Activated naive CD8-positive, alpha-beta T cell treated with anti-CD3 and anti-CD28 coated beads, Interleukin-2, amount 50 U/mL, for 24 hours (primary cell): ENCODE results near the gene C2CD3.
A peak's percentile ranks its signal among the peaks of the same experiment; 100 is the strongest.

Experiments used
- ATAC-seq: fragments of 150-1000 bp; cut with Tn5 transposase; one replicate; pipeline ENCODE4 v1.10.0; 2021
- DNase-seq: peaks from one replicate; pipeline ENCODE4 v3.0.0; 2021
- H3K27ac Mint-ChIP-seq: one replicate; pipeline ENCODE4 v1.8.0; 2021; ENCODE audit warnings: mild to moderate bottlenecking, mixed read lengths
- H3K27me3 Mint-ChIP-seq: one replicate; pipeline ENCODE4 v1.8.0; 2021; ENCODE audit warnings: mixed read lengths
- H3K36me3 Mint-ChIP-seq: one replicate; pipeline ENCODE4 v1.8.0; 2021; ENCODE audit warnings: low read depth, mixed read lengths
- H3K4me1 Mint-ChIP-seq: one replicate; pipeline ENCODE4 v1.8.0; 2021; ENCODE audit warnings: mixed read lengths
- H3K4me3 Mint-ChIP-seq: one replicate; pipeline ENCODE4 v1.8.0; 2021; ENCODE audit warnings: mild to moderate bottlenecking, moderate library complexity, mixed read lengths
- H3K9me3 Mint-ChIP-seq: one replicate; pipeline ENCODE4 v1.8.0; 2021; ENCODE audit warnings: mixed read lengths

C2CD3 gene

GRCh38 chr11:74170694-74171629 lies at the start of gene C2CD3, which contains the start of gene PPME1:
C2CD3 (minus strand) TSS chr11:74171002; CDS start chr11:74170792, 210 bp downstream.
PPME1 (plus strand) TSS chr11:74171289; CDS start chr11:74171422, 133 bp downstream.
- Mint-ChIP-seq H3K36me3 (peaks cover 32% of the 10 kb centered on the region), H3K27me3 (no peaks in the 10 kb centered on the region), H3K9me3 (no peaks in the 10 kb centered on the region), H3K4me1 (peaks cover 21% of the 10 kb centered on the region), H3K27ac (no peak within 1 kb of the TSS), H3K4me3 (no peak within 1 kb of the TSS)
- ATAC-seq (peak; percentile 99), DNase-seq (peak; percentile 97)

- Mint-ChIP-seq H3K36me3 (peaks cover 23% of the 10 kb centered on the region), H3K9me3 (peaks cover 12% of the 10 kb centered on the region), H3K4me3 (no peak overlapping the region), H3K4me1 (no peaks in the 10 kb centered on the region), H3K27ac (no peak overlapping the region), H3K27me3 (no peaks in the 10 kb centered on the region)
- no peak for DNase-seq
- no peak for ATAC-seq
Observed at GRCh38 chr11:74220376-74220775, 49.6 kb upstream of the C2CD3 start.

- ATAC-seq (no peak), DNase-seq (no peak)
- H3K4me3 Mint-ChIP-seq, result no peak overlapping the region
- H3K27ac Mint-ChIP-seq, result no peak overlapping the region
- no peaks in the 10 kb centered on the region for H3K4me1 Mint-ChIP-seq
- H3K9me3 Mint-ChIP-seq, result peaks cover 5% of the 10 kb centered on the region
- H3K36me3 Mint-ChIP-seq, result peaks cover 63% of the 10 kb centered on the region
- no peaks in the 10 kb centered on the region for H3K27me3 Mint-ChIP-seq
Observed at GRCh38 chr11:74212533-74212932, 41.7 kb upstream of the C2CD3 start.

GRCh38 chr11:74208507-74208906 lies 37.7 kb upstream of the C2CD3 start:
- peaks cover 63% of the 10 kb centered on the region for H3K36me3 Mint-ChIP-seq
- H3K4me1 Mint-ChIP-seq, result peaks cover 4% of the 10 kb centered on the region

GRCh38 chr11:74206746-74207145 lies 35.9 kb upstream of the C2CD3 start:
- H3K9me3 Mint-ChIP-seq, result no peaks in the 10 kb centered on the region
- ATAC-seq, result no peak
- peaks cover 54% of the 10 kb centered on the region for H3K36me3 Mint-ChIP-seq
- DNase-seq, result no peak
- no peak overlapping the region for H3K27ac Mint-ChIP-seq
- no peaks in the 10 kb centered on the region for H3K27me3 Mint-ChIP-seq
- H3K4me1 Mint-ChIP-seq, result peaks cover 6% of the 10 kb centered on the region
- H3K4me3 Mint-ChIP-seq, result no peak overlapping the region

More at GRCh38 chr11:74208507-74208906, 37.7 kb upstream of the C2CD3 start:
- Mint-ChIP-seq H3K27me3 (no peaks in the 10 kb centered on the region), H3K4me3 (no peak overlapping the region), H3K27ac (no peak overlapping the region), H3K9me3 (no peaks in the 10 kb centered on the region)
- DNase-seq (no peak), ATAC-seq (no peak)

- ATAC-seq, result no peak
- DNase-seq, result no peak
- H3K4me1 Mint-ChIP-seq, result peaks cover 6% of the 10 kb centered on the region
- no peaks in the 10 kb centered on the region for H3K9me3 Mint-ChIP-seq
- no peak overlapping the region for H3K4me3 Mint-ChIP-seq
- no peak overlapping the region for H3K27ac Mint-ChIP-seq
- peaks cover 44% of the 10 kb centered on the region for H3K36me3 Mint-ChIP-seq
- no peaks in the 10 kb centered on the region for H3K27me3 Mint-ChIP-seq
Observed at GRCh38 chr11:74205181-74205580, 34.4 kb upstream of the C2CD3 start.

GRCh38 chr11:74204701-74205100 lies 33.9 kb upstream of the C2CD3 start:
- H3K27me3 Mint-ChIP-seq, result no peaks in the 10 kb centered on the region
- H3K9me3 Mint-ChIP-seq, result no peaks in the 10 kb centered on the region
- H3K27ac Mint-ChIP-seq, result no peak overlapping the region
- H3K36me3 Mint-ChIP-seq, result peaks cover 39% of the 10 kb centered on the region
- H3K4me1 Mint-ChIP-seq, result peaks cover 6% of the 10 kb centered on the region
- DNase-seq (no peak), ATAC-seq (no peak)
- no peak overlapping the region for H3K4me3 Mint-ChIP-seq

GRCh38 chr11:74203966-74204365 lies 33.2 kb upstream of the C2CD3 start:
- Mint-ChIP-seq H3K27ac (no peak overlapping the region), H3K27me3 (no peaks in the 10 kb centered on the region), H3K9me3 (peaks cover 2% of the 10 kb centered on the region), H3K4me3 (no peak overlapping the region), H3K36me3 (peaks cover 40% of the 10 kb centered on the region), H3K4me1 (peaks cover 6% of the 10 kb centered on the region)
- DNase-seq, result no peak
- no peak for ATAC-seq

- Mint-ChIP-seq H3K4me1 (no peaks in the 10 kb centered on the region), H3K4me3 (no peak overlapping the region), H3K36me3 (peaks cover 31% of the 10 kb centered on the region), H3K27me3 (no peaks in the 10 kb centered on the region), H3K27ac (no peak overlapping the region), H3K9me3 (peaks cover 14% of the 10 kb centered on the region)
- DNase-seq (no peak), ATAC-seq (no peak)
Observed at GRCh38 chr11:74196781-74197486, 26.1 kb upstream of the C2CD3 start.

GRCh38 chr11:74195828-74196227 lies 25.0 kb upstream of the C2CD3 start:
- ATAC-seq (no peak), DNase-seq (no peak)
- Mint-ChIP-seq H3K36me3 (peaks cover 35% of the 10 kb centered on the region), H3K4me1 (no peaks in the 10 kb centered on the region), H3K27ac (no peak overlapping the region), H3K9me3 (peaks cover 14% of the 10 kb centered on the region), H3K4me3 (no peak overlapping the region), H3K27me3 (no peaks in the 10 kb centered on the region)

GRCh38 chr11:74185695-74186094 lies 14.9 kb upstream of the C2CD3 start:
- no peaks in the 10 kb centered on the region for H3K27me3 Mint-ChIP-seq
- ATAC-seq (no peak), DNase-seq (no peak)
- H3K9me3 Mint-ChIP-seq, result peaks cover 12% of the 10 kb centered on the region
- peaks cover 6% of the 10 kb centered on the region for H3K4me1 Mint-ChIP-seq
- no peak overlapping the region for H3K4me3 Mint-ChIP-seq
- H3K36me3 Mint-ChIP-seq, result peaks cover 41% of the 10 kb centered on the region
- no peak overlapping the region for H3K27ac Mint-ChIP-seq

- Mint-ChIP-seq H3K27me3 (no peaks in the 10 kb centered on the region), H3K36me3 (peaks cover 37% of the 10 kb centered on the region), H3K9me3 (peaks cover 8% of the 10 kb centered on the region), H3K4me3 (no peak overlapping the region), H3K4me1 (peaks cover 6% of the 10 kb centered on the region), H3K27ac (no peak overlapping the region)
- DNase-seq, result no peak
- ATAC-seq, result no peak
Observed at GRCh38 chr11:74185285-74185684, 14.5 kb upstream of the C2CD3 start.

GRCh38 chr11:74182635-74183034 lies 11.8 kb upstream of the C2CD3 start:
- ATAC-seq (no peak), DNase-seq (no peak)

GRCh38 chr11:74179234-74180052 lies 8.6 kb upstream of the C2CD3 start:
- no peak overlapping the region for H3K4me3 Mint-ChIP-seq
- no peak overlapping the region for H3K27ac Mint-ChIP-seq
- ATAC-seq (no peak), DNase-seq (no peak)
- H3K36me3 Mint-ChIP-seq, result peaks cover 22% of the 10 kb centered on the region
- peaks cover 17% of the 10 kb centered on the region for H3K4me1 Mint-ChIP-seq
- no peaks in the 10 kb centered on the region for H3K27me3 Mint-ChIP-seq
- H3K9me3 Mint-ChIP-seq, result no peaks in the 10 kb centered on the region

More at GRCh38 chr11:74182635-74183034, 11.8 kb upstream of the C2CD3 start:
- Mint-ChIP-seq H3K4me1 (peaks cover 19% of the 10 kb centered on the region), H3K9me3 (no peaks in the 10 kb centered on the region), H3K27me3 (no peaks in the 10 kb centered on the region), H3K36me3 (peaks cover 29% of the 10 kb centered on the region), H3K4me3 (no peak overlapping the region), H3K27ac (no peak overlapping the region)
